Fibroblast of mammary gland (primary cell): ENCODE data around the gene AFAP1.

Source experiments
- DNase-seq: peaks from one replicate; pipeline ENCODE4 v3.0.0-alpha.2; 2010; ENCODE audit warnings: low read depth
- H3K4me3 ChIP-seq: 2 replicates; pipeline ENCODE4 v1.5.1; 2011; ENCODE audit warnings: low read depth, mild to moderate bottlenecking, low read length, moderate library complexity; ENCODE audit not compliant: control insufficient read depth
- CTCF ChIP-seq: conservative IDR thresholded peaks from 2 replicates; pipeline ENCODE4 v1.5.1; 2011; ENCODE audit warnings: low read depth, low read length, inconsistent platforms; ENCODE audit not compliant: control insufficient read depth, insufficient read depth

Gene AFAP1

GRCh38 chr4:7912826-7913225 lies 26.8 kb downstream of the AFAP1 start:
- no peak for TF ChIP-seq CTCF
- no peak overlapping the region for H3K4me3 ChIP-seq
- DNase-seq, result no peak

GRCh38 chr4:7910952-7911578 lies 28.6 kb downstream of the AFAP1 start:
- H3K4me3 ChIP-seq, result peak overlapping the region; percentile 6
- peak; percentile 93 for DNase-seq
- TF ChIP-seq CTCF, result no peak

GRCh38 chr4:7910263-7910896 lies 29.3 kb downstream of the AFAP1 start:
- no peak for TF ChIP-seq CTCF
- peak; percentile 81 for DNase-seq
- H3K4me3 ChIP-seq, result peak overlapping the region; percentile 6

GRCh38 chr4:7909463-7910262 lies 30.0 kb downstream of the AFAP1 start:
- no peak overlapping the region for H3K4me3 ChIP-seq
- TF ChIP-seq CTCF, result no peak
- no peak for DNase-seq

GRCh38 chr4:7908668-7909067 lies 31.0 kb downstream of the AFAP1 start:
- TF ChIP-seq CTCF, result no peak
- H3K4me3 ChIP-seq, result no peak overlapping the region
- DNase-seq, result no peak

GRCh38 chr4:7907142-7907541 lies 32.5 kb downstream of the AFAP1 start:
- H3K4me3 ChIP-seq, result no peak overlapping the region
- no peak for TF ChIP-seq CTCF
- peak; percentile 55 for DNase-seq
